Retina (tissue), 1 donor: ENCODE measurements around the gene WHRN.
A peak's percentile ranks its signal among the peaks of the same experiment; 100 is the strongest.

Experiments used
- DNase-seq: peaks from one replicate; pipeline ENCODE4 v3.0.0-alpha.2; 2016

WHRN gene

DNA sequence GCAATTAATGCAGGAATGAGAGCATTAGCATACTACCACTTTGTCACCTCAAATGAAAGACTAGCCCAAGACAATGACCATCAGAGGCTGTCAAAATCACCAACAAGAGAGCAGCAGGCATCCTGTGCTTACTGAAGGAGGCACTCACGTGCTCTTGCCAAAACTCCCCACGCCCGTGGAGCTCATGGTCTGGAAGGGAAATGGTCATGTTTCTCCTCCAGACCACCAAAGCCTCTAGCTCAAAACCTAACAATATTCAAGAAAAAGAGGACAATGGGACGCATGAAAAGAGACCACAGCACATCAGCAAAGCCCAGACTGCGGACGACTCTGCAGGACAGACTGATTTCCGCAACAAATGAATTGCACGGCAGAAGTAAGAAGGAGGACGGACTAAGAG lies 130.3 kb downstream of the WHRN start:
- no peak for DNase-seq

- no peak for DNase-seq
These were observed 131.1 kb downstream of the WHRN start for GRCh38 chr9:114373960-114374730.

DNA sequence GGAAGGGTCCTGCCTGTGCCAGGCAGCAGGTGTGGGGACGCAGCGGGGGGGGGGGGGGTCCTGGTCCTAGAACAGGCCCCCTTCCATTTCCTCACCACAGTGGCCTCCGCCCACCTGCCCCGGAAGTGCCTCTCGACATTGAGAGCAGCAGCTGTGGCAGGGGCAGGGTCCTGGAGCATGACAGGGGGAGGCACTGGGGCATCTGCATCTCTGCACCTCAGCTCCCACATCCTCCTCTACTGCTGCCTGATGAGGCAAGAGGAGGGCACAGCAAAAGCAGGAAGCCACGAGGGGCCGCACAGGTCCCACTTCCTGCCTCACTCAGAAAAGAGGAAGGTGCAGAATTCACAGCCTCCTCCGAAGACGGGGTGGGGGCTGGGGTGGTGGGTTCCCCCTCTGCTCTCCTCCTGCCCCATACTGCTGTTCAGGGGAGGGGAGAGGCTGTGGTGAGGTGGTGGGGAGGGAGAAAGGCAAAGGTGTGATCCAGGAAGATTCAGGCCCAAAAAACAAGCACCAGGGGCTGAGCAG lies 132.3 kb downstream of the WHRN start:
- DNase-seq = no peak

- DNase-seq = no peak
These were observed 133.0 kb downstream of the WHRN start for GRCh38 chr9:114371973-114372917.

GRCh38 chr9:114371343-114371944 lies 133.8 kb downstream of the WHRN start:
- no peak for DNase-seq

- DNase-seq = no peak
These were observed 134.3 kb downstream of the WHRN start for GRCh38 chr9:114370968-114371320.

DNA sequence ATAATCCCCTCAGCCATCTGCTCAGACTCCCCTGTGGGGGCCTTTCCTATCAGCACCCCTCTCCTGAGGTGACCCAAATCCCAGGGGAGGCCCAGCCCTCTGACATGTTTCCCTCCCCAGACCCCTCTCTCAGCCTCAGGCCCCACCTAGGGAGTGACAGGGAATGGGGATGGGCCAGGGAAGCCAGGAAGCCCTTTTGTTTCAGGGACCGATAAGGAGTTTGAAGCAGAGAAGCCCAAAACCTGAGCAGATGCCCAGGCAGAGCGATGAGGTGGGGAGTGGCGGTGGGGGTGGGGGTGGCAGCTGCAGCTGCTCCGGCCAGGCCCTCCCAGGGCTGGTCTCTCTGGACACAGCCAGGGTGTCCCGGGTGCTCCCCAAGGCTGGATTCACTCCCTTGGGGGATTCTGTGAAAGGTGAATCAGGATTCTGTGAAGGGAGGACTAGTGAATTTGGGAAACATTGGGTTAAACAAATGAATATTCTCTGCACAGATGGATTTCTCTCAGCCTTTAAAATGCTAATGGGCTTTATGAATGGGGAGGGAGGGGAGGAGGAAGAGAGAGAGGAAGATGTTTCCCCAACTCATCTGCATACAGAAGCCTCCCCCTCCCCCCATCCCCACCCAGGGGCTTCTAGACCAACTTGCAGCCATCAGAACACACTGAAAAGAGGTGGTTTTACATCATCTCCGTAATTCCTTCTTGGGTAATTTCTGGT lies 134.9 kb downstream of the WHRN start:
- peak; percentile 45 for DNase-seq

GRCh38 chr9:114369216-114370130 lies 135.8 kb downstream of the WHRN start:
- DNase-seq = no peak

DNA sequence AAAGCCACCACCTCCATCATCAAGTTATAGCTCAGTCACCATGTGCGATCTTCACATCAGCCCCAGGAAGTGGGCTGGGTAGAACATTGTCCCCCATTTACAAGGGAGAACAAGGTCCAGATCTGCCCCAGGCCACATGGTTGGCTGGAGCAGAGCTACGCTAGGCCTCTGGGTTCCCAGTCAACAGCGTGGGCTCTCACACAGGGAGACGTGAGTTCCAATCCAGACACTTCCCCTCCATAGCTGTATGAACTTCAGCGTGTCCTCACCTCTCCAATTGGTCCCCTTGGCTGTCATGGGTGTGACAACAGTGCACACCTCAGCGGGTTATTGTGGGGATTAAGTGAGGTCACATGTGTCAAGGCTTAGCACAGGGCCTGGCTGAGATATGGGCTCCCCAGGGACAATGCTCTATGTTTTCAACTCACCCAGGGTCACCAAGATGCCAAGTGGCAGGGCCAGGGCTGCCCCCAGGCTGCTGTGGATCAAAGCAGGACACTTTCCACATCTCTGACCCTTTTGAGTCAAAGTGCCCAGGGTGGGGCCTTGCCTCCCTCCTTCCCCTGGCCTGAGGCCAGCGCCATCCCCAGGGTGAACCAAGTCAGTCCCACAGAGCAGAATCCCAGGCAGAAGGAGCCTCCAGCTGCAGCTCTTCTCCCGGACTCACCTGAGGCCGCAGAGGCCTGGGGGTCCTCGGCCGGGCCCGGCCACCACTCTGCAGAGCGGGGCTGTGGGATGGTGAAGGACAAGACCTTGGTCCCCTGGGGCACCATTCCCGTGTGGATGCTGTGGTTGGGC lies 137.3 kb downstream of the WHRN start:
- DNase-seq = no peak

DNA sequence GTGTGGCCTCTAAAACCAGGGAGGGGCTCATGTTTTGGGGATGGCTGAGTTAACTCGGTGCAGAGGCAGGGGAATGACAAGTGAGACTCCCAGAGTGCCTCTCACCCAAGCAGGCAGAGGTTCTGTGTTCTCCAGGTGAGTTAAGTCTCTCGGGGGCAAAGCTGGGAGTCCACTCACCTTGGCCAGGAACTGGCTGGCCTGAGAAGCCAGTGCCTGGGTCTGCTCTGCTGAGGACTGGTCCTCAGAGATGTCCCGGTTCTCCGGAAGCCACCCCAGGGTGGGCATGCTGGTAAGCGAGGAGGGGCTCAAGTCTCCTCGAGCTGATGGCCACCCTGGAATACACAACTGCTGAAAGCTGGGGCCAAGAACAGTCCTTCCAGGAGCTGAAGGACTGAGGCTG lies 137.9 kb downstream of the WHRN start:
- DNase-seq = no peak

- no peak for DNase-seq
These were observed 138.7 kb downstream of the WHRN start for GRCh38 chr9:114366334-114367128.

GRCh38 chr9:114365194-114365593 lies 140.1 kb downstream of the WHRN start:
- DNase-seq = no peak

GRCh38 chr9:114364134-114365041 lies 140.9 kb downstream of the WHRN start:
- DNase-seq = no peak

GRCh38 chr9:114363424-114363823 lies 141.8 kb downstream of the WHRN start:
- no peak for DNase-seq

DNA sequence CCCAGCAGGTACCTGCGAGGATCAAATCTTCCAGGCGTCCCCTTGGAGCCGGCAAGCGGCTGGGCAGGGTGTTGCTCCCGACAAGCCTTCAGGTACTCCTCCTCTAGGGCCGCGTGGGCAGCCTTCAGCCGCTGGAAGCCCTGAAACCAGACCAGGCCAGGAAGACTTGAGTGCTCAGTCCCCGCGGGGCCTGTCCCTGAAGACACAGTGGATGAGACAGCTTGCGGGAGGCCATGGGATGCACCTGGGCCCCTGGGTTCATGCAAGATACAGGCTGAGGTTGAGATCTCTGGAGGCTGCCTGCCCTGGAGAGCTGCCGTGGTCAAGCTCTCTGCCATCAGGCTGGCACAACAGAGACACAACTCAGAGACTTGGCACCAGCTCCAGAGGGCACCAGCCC lies 142.9 kb downstream of the WHRN start:
- no peak for DNase-seq

DNA sequence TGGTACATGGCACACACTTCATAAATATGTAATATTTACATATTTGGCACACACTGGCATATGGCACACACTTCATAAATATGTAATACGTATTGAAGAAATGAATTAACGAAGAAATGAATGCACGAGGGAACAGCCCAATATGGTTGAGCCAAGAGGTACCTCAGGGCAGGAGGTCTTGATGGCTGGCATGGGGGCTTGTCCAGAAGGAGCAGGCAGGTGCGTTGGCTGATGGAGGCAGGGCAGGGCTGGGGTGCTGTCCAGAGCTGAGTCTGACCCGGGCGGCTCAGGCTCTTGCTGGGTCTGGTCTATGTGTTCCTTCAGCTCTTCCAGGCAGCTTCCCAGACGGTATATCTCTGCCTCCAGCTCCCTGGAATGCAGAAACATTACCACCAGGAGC lies 143.7 kb downstream of the WHRN start:
- no peak for DNase-seq

DNA sequence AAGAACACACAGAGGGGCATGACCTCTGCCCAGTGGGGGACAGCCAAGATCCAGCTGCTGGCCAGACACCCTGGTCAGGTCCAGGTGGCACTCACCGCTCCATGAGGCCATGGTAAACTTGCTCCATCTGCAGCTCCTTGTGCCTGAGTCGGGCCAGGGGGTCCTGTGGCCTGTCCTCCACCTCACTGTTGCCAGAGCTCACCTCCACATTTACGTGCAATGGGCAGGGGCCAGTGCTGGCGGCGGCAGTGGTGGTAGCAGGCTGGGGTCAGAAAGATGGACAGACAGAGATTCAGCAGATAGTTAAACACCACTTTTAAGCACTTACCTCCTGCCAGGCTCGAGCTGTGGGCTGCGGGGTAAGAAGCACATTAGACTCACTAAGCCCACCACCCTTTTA lies 145.5 kb downstream of the WHRN start:
- DNase-seq = no peak

DNA sequence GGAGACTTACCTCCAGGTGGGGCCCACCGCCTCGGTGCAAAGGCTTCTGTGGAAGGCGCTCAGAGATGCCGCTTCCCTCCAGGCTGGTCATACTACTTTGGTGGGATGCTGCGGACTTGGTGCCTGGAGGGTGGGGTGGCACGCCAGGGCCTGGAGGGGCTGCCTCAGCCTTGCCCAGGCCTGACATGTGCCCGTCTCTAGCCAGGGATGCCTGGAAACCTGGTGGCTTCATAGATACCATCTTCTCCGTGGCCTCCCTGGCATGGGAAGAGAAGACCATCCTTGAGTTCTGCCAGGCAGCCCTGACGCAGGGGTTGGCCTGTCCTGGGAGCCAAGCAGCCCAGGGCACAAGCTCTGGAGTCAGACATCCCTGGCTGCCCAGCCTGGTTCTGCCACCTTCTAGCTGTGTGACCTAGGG lies 147.4 kb downstream of the WHRN start:
- no peak for DNase-seq

GRCh38 chr9:114357360-114357759 lies 147.9 kb downstream of the WHRN start:
- DNase-seq = no peak
